CD14-positive monocyte (primary cell): ENCODE data around the gene RNU6-9. TPM values are rescaled to one million over a fixed set of nuclear protein-coding genes. Genes with fewer than 3 reads are reported as not detected.

Experiments used
- DNase-seq, 3 donors: peaks; one replicate each; pipeline ENCODE4 v3.0.0-alpha.2; 2011 to 2022
- H2AFZ ChIP-seq: 2 replicates; pipeline ENCODE4 v1.6.0; 2012; ENCODE audit warnings: mild to moderate bottlenecking, low read depth, low read length, inconsistent platforms; ENCODE audit not compliant: insufficient read depth, poor library complexity, severe bottlenecking
- H3K27ac ChIP-seq, 2 donors: 1 replicate in 1 of 2; 2 replicates in 1 of 2; pipeline ENCODE4 v1.5.1; 2012 to 2013; ENCODE audit warnings: low read length in 2 of 2, control low read depth in 1 of 2, inconsistent platforms in 1 of 2, low read depth in 1 of 2, mild to moderate bottlenecking in 1 of 2
- H3K27me3 ChIP-seq, 2 donors: one replicate each; pipeline versions ENCODE4 v1.6.0 to v1.6.1; 2011 to 2013; ENCODE audit warnings: low read length in 2 of 2; ENCODE audit not compliant: control insufficient read depth in 2 of 2, insufficient read depth in 2 of 2
- H3K36me3 ChIP-seq, 2 donors: replicated peaks in 1 of 2; 1 replicate in 1 of 2; 2 replicates in 1 of 2; pipeline versions ENCODE4 v1.5.1 to v1.6.1; 2012 to 2013; ENCODE audit warnings: low read length in 2 of 2, control low read depth in 1 of 2, inconsistent platforms in 1 of 2, mild to moderate bottlenecking in 1 of 2; ENCODE audit not compliant: insufficient read depth in 2 of 2, control insufficient read depth in 1 of 2
- H3K4me1 ChIP-seq, 2 donors: 1 replicate in 1 of 2; 2 replicates in 1 of 2; pipeline versions ENCODE4 v1.5.1 to v1.6.1; 2012 to 2013; ENCODE audit warnings: low read length in 2 of 2, control low read depth in 1 of 2, inconsistent platforms in 1 of 2, mild to moderate bottlenecking in 1 of 2, moderate library complexity in 1 of 2; ENCODE audit not compliant: insufficient read depth in 2 of 2, control insufficient read depth in 1 of 2
- H3K4me2 ChIP-seq: replicated peaks from 2 replicates; pipeline ENCODE3; 2012; ENCODE audit warnings: low read length, moderate library complexity, mild to moderate bottlenecking; ENCODE audit not compliant: poor library complexity, severe bottlenecking; ENCODE audit errors: extremely low read depth
- H3K4me3 ChIP-seq, 3 experiments: fragments of 200-600 bp in 1 of 3; sonication (generic) in 1 of 3; replicated peaks in 1 of 3; 1 replicate in 2 of 3; 2 replicates in 1 of 3; pipeline ENCODE4 v1.5.1; 2011 to 2013; ENCODE audit warnings: low read length in 3 of 3, mild to moderate bottlenecking in 3 of 3, control low read depth in 2 of 3, low read depth in 2 of 3, inconsistent platforms in 1 of 3, moderate library complexity in 1 of 3
- H3K79me2 ChIP-seq: 2 replicates; pipeline ENCODE4 v1.6.0; 2012; ENCODE audit warnings: mild to moderate bottlenecking, control low read depth, inconsistent platforms, low read length, moderate library complexity; ENCODE audit not compliant: insufficient read depth
- H3K9ac ChIP-seq: 2 replicates; pipeline ENCODE4 v1.6.0; 2017; ENCODE audit warnings: low read length, mild to moderate bottlenecking; ENCODE audit not compliant: insufficient read depth, poor library complexity, severe bottlenecking
- H3K9me3 ChIP-seq, 2 donors: replicated peaks in 1 of 2; 1 replicate in 1 of 2; 2 replicates in 1 of 2; pipeline versions ENCODE4 v1.5.1 to v1.6.1; 2012 to 2013; ENCODE audit warnings: low read length in 2 of 2, control low read depth in 1 of 2; ENCODE audit not compliant: control insufficient read depth in 1 of 2, insufficient read depth in 1 of 2
- H4K20me1 ChIP-seq: 2 replicates; pipeline ENCODE4 v1.6.0; 2012; ENCODE audit warnings: mild to moderate bottlenecking, low read length, control low read depth, moderate library complexity; ENCODE audit not compliant: insufficient read depth
- H3K27ac Mint-ChIP-seq, 7 donors: one replicate each; pipeline ENCODE4 v1.8.0; 2020; ENCODE audit warnings: mild to moderate bottlenecking in 7 of 7, mixed read lengths in 7 of 7, moderate library complexity in 6 of 7, inconsistent platforms in 2 of 7
- H3K27me3 Mint-ChIP-seq, 3 donors: one replicate each; pipeline ENCODE4 v1.8.0; 2021 to 2022; ENCODE audit warnings: low read depth in 3 of 3, mild to moderate bottlenecking in 3 of 3, mixed read lengths in 3 of 3, moderate library complexity in 3 of 3, inconsistent platforms in 1 of 3
- H3K36me3 Mint-ChIP-seq, 2 donors: one replicate each; pipeline ENCODE4 v1.8.0; 2020; ENCODE audit warnings: mixed read lengths in 2 of 2, inconsistent platforms in 1 of 2, mild to moderate bottlenecking in 1 of 2
- H3K4me1 Mint-ChIP-seq: one replicate; pipeline ENCODE4 v1.8.0; 2020; ENCODE audit warnings: mild to moderate bottlenecking, mixed read lengths
- H3K4me3 Mint-ChIP-seq, 2 donors: one replicate each; pipeline ENCODE4 v1.8.0; 2020; ENCODE audit warnings: mild to moderate bottlenecking in 2 of 2, mixed read lengths in 2 of 2, moderate library complexity in 1 of 2
- H3K9me3 Mint-ChIP-seq, 7 donors: one replicate each; pipeline ENCODE4 v1.8.0; 2020 to 2022; ENCODE audit warnings: mixed read lengths in 7 of 7, mild to moderate bottlenecking in 6 of 7, moderate library complexity in 6 of 7, inconsistent platforms in 2 of 7
- CTCF ChIP-seq: fragments of 200-600 bp; IDR thresholded peaks from one replicate; pipeline ENCODE4 v1.8.0; 2022; ENCODE audit warnings: antibody characterized with exemption, mild to moderate bottlenecking
- WGBS: methylation state at CpG from one replicate; pipeline ENCODE4 v1.1.5; 2013; ENCODE audit warnings: missing lambda C conversion rate; ENCODE audit not compliant: insufficient coverage; 5-methylcytosine and 5-hydroxymethylcytosine counted together
- intact Hi-C, 2 donors: fragments of 100-400 bp; cut with micrococcal nuclease; formaldehyde crosslinking; loops; one replicate each; pipeline versions ENCODE4 v1.15.0 to v1.15.1; 2023
- polyA plus RNA-seq, 3 donors: library from polyadenylated mRNA; depleted of rRNA in 1 of 3; unstranded in 2 of 3; stranded (reverse) in 1 of 3; fragments of 300-500 nt in 2 of 3; fragments of >200 nt in 1 of 3; fragmentation: Illumina TruSeq in 2 of 3; gene quantifications; 1 replicate in 2 of 3; 2 replicates in 1 of 3; pipeline ENCODE4 v1.2.3, GENCODE V29; 2012 to 2021

RNU6-9 gene
- polyA plus RNA-seq, 3 donors: not detected

- DNase-seq: peak; percentile 44 to 69 (median 60)
- H3K27me3 ChIP-seq: peaks cover 0 to 6% of the 10 kb centered on the region in 2 donors
- Mint-ChIP-seq H3K27ac (peak overlapping the region in 3 of 7 donors; percentile 83 to 97 (median 88)), H3K4me3 (peak overlapping the region in 1 of 2 donors; percentile 81), H3K4me1 (peaks cover 36% of the 10 kb centered on the region), H3K27me3 (peaks cover 0 to 5% (median 0%) of the 10 kb centered on the region in 3 donors), H3K36me3 (peaks cover 2 to 10% of the 10 kb centered on the region in 2 donors), H3K9me3 (peaks cover 0 to 2% (median 0%) of the 10 kb centered on the region in 7 donors)
- no peaks in the 10 kb centered on the region for H3K9me3 ChIP-seq
- no peaks in the 10 kb centered on the region for H3K36me3 ChIP-seq
- no peak overlapping the region for H3K27ac ChIP-seq
- H3K4me3 ChIP-seq: peak overlapping the region in 1 of 3 experiments; percentile 87
- 14% methylated on average over 46 of the region's 60 CpGs for WGBS
- H3K4me2 ChIP-seq: peak overlapping the region; percentile 82
- peaks cover 53 to 73% of the 10 kb centered on the region in 2 donors for H3K4me1 ChIP-seq
- TF ChIP-seq CTCF: peak; percentile 13
- intact Hi-C loops: loop anchor here (1.0 to 10.0 kb wide), 5 partner anchors 10 to 383 kb away; partner anchors contain the start of genes ATP5F1D (in 1 of the 2), MIDN (in 1 of the 2) and WDR18 (in 1 of the 2)
- H2AFZ ChIP-seq: no peak overlapping the region
- H3K79me2 ChIP-seq: peaks cover 11% of the 10 kb centered on the region
- peaks cover 53% of the 10 kb centered on the region for H4K20me1 ChIP-seq
- no peak overlapping the region for H3K9ac ChIP-seq
These were observed 31.3 kb upstream of the RNU6-9 start for GRCh38 chr19:861756-862580.

- H3K36me3 ChIP-seq: peaks cover under 1 to 3% of the 10 kb centered on the region in 2 donors
- WGBS: 16% methylated on average over 46 of the region's 48 CpGs
- peaks cover 0 to 2% (median 0%) of the 10 kb centered on the region in 7 donors for H3K9me3 Mint-ChIP-seq
- no peaks in the 10 kb centered on the region for H3K9me3 ChIP-seq
- intact Hi-C loops: loop anchor here (1.0 to 10.0 kb wide), 5 partner anchors 10 to 382 kb away; partner anchors contain the start of genes ATP5F1D (in 1 of the 2), MIDN (in 1 of the 2) and WDR18 (in 1 of the 2)
- peak overlapping the region; percentile 82 for H3K4me2 ChIP-seq
- peak overlapping the region; percentile 21 for H2AFZ ChIP-seq
- peaks cover 7 to 15% of the 10 kb centered on the region in 2 donors for H3K36me3 Mint-ChIP-seq
- peaks cover 35% of the 10 kb centered on the region for H3K4me1 Mint-ChIP-seq
- H3K27me3 Mint-ChIP-seq: peaks cover 0 to 2% (median 0%) of the 10 kb centered on the region in 3 donors
- peak overlapping the region; percentile 66 to 70 for H3K27ac ChIP-seq
- peaks cover 11% of the 10 kb centered on the region for H3K79me2 ChIP-seq
- H3K4me3 Mint-ChIP-seq: peak overlapping the region; percentile 81 to 88
- H3K9ac ChIP-seq: no peak overlapping the region
- peaks cover 60% of the 10 kb centered on the region for H4K20me1 ChIP-seq
- H3K27ac Mint-ChIP-seq: peak overlapping the region; percentile 89 to 98 (median 96)
- H3K27me3 ChIP-seq: peaks cover 0 to 11% of the 10 kb centered on the region in 2 donors
- TF ChIP-seq CTCF: no peak
- H3K4me3 ChIP-seq: peak overlapping the region in 2 of 3 experiments; percentile 16 to 72
- H3K4me1 ChIP-seq: peaks cover 49 to 65% of the 10 kb centered on the region in 2 donors
- peak; percentile 62 to 77 (median 73) for DNase-seq
These were observed 30.5 kb upstream of the RNU6-9 start for GRCh38 chr19:862581-863314.
